ENCODE data around the gene HES4.

- TF ChIP-seq CTCF (conservative IDR thresholded peaks at IDR 0.05; ENCODE audit: low read depth, low read length): peak; percentile 50
- no peak for TF ChIP-seq EZH2 (IDR thresholded peaks at IDR 0.05; ENCODE audit: borderline replicate concordance, low read depth, low read length, poor library complexity, severe bottlenecking)
These were observed 19.5 kb upstream of the HES4 start for GRCh38 chr1:1019122-1019999.

Data from A673 (cell line).